NCI-H2029 treated with DMSO at 0.1 percent for 48 hours (cell line): Measurements from ENCODE around the gene CRISP2.

Experiments
- DNase-seq: peaks from one replicate; lab custom pipeline; 2025; lab: John Stamatoyannopoulos, UW

Gene CRISP2

DNA sequence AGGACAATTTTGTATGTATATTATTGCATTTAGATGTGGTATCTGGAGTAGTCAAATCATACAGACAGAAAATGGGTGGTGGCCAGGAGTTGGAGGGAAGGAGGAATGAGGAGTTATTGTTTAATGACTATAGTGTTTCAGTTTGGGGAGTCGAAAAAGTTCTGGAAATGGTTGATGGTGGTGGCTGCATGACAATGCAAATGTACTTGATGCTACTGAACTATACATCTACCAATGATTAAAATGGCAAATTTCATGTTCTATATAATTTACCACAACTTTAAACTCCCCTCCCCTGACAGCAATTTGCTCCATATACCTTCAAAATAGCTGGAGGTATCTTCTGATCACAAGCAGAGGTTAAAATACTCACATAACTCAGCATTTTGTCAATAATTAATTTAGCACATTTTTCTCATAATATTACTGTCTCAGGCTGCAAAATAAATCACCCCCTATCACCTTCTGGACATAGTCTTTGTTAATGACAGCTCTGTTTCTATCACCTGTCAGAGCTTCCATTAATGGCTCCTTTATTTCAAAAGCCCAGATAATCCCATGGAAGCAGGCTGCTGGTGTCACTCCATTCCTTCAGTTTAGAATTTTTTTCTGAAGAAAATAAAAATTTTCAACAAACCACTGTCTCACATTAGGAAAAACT is 51.0 kb downstream of the CRISP2 start:
- DNase-seq = no peak

DNA sequence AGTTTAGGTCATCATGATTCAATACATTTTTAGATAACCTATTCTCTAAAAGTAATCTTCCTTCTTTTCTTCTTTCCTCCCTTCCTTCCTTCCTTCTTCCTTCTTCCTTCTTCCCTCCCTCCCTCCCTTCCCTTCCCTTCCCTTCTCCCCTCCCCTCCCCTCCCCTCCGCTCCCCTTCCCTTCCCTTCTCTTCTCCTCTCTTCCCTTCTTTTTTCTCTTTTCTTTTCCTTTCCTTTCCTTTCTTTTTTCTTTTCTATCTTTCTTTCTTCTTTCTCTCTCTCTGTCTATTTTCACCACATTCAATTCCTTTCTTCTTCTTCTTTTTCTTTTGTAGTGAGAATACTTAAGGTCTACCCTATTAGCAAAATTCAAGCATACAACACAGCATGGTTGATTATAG is 59.4 kb downstream of the CRISP2 start:
- DNase-seq = no peak

DNA sequence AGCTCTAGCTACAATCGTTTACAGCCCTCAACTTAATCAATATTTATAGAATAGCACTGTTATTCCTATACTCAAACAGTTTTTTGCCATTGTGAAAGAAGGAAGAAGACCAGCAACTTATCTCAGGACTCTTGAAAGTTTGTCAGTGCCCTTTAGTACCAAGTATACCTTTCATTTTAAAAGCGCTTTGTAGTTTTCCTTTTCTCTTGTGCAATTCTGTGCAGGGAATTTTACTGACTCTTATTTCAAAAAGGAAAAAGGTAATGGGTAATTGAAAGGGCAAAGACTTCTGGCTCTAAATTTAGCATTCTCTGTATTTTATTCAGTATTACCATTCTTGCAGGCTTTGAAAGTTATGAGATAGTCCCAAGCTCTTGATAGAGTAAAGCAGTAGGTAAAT is 59.9 kb downstream of the CRISP2 start:
- no peak for DNase-seq

DNA sequence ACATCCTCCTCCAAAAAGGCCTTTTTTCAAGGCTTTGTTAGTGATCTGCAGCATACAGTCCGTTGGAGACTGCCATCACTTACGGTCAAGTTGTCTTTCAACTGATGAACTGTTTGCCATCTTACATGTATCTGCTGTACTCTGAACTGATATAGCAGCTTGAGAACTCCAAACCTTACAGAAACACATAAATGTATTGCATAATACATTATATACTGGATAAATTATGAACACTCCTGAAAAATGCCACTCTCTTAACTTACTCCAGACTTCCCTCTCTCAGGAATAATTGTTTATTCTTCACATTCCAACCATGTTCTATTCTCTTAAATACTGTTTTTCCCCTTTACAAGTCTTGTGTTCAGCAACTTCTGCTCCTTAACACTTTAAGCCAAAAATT is 62.1 kb downstream of the CRISP2 start:
- DNase-seq = no peak

DNA sequence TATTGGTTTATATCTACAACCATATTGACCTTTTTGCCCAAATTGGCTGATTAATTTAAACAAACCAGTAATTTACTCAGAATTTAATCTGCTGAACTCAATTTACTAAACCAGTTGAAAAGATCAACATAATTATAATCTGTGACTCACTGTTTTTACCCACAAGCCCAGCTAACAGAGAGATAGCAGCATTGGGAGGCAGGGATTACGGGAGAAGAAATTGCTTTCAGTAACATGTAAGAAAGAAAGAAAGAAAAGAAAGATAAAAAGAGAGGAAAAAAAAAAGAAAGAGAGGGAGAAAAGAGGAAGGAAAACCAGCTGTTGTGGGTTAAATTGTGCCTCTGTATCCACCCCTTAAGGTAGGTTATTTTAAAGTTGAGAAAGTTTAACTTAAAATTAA is 63.4 kb downstream of the CRISP2 start:
- no peak for DNase-seq

DNA sequence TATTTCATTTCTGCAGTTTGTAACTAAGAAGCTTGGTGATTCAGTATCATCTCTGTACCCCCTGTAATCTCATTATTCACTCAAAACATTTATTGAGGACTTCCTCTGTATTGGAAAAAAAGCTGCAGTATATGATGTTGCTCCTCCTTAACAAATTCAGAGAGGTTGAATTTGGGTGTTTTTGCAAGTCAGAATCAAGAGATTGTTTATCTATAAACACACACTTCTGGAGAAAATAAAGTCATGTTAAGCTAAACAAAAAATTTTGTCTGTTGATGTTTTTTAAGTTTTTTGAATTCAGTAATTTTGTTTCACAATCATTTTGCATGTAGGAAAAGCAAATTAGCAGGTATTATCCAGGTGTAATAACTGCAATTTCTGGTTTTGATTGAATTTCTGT is 65.3 kb downstream of the CRISP2 start:
- no peak for DNase-seq

DNA sequence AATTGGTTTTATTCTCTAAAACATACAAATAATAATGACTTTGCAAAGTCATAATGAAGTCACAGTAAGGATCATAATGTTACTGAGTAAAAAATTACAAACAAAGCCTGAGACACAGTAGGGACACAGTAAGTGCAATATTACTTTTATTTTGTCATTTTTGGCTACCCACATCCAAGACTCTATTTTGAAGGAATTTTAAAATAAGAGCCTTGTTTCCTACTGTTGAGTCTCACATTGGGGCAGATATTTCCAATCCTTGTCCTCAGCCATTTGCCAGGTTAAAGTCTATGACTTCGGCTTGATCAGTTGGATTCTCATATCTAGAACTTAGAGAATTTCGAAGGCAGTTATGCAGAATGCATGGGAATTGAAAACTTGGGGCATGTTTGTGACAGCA is 65.9 kb downstream of the CRISP2 start:
- no peak for DNase-seq

DNA sequence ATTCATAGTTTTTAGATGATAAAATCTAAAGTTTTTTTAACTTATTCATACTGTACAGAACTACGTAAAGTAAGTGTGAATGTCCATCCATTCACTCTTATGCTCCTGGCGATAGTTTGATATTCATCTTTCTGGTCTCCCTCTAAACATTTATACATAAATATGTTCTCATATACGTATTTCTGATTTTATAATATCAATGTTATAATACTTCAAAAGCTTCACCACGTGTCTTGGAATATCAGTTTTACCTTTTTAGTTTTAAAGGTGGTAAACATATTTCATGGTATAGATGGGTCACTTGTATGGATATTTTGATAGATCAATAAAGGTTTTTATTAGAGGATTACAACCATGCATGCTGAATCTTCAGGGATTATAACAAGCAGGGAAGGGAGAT is 66.4 kb downstream of the CRISP2 start:
- no peak for DNase-seq

DNA sequence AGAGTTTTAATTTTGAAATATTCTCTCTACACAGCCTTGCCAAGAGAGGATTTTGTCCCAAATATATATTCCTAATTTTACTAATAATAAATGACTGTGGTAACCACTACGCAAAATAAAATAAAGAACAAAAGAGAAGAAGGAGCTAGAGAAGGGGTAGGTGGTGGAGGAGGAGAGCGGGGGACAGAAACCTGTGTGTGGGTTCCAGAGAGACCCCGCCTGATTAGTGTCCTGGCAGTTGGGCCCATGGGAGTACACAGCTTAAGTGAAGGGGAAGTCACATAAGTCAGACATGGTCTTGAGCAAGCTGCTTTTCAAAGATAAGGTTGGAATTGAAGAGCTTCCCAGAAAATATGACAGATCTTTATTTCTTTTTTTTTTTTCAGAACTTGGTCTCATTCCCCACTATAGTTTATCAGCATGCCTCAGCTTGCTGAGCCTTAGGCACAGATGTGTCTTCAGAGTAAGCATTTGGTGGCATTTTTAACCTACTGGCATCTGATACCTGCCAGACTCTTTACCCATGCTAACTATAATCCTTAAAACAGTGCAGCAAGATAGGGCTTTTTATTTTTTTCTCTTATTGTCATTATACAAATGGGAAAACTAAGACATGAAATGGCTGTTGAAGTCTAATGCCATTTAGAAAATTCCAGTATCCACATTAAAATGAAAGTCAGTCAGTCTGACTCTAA is 67.1 kb downstream of the CRISP2 start:
- DNase-seq = no peak

DNA sequence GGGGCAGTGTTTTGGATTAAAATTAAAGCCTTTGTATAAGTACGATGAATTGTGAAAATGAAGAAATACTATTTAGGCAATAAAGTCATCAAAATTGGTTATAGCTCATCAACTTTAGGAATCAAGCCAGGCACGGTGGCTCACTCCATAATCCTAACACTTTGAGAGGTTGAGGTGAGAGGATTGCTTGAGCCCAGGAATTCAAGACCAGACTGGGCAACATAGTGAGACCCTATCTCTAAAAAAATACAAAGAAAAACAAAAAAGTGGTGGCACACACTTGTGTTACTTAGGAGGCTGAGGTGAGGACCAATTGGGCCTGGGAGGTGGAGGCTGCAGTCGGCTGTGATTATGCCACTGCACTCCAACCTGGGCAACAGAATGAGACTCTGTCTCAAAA is 68.2 kb downstream of the CRISP2 start:
- no peak for DNase-seq
